Prostate gland (tissue), 2 donors: Measurements from ENCODE around the gene CCL18.
"Not testable (repeated sequence)": the region's sequence is repeated elsewhere in the genome, so short reads cannot be mapped to it uniquely, and the experiment has no call there.

Experiments used
- CTCF ChIP-seq, 4 experiments: fragments of 200-600 bp in 2 of 4; fragments of 450-650 bp in 2 of 4; sonication (generic) in 2 of 4; IDR thresholded peaks; 1 replicate in 3 of 4; 2 replicates in 1 of 4; pipeline ENCODE4 v1.5.1; 2016 to 2019; ENCODE audit warnings: antibody characterized with exemption in 4 of 4, mild to moderate bottlenecking in 2 of 4, moderate library complexity in 2 of 4
- POLR2A ChIP-seq: fragments of 450-650 bp; IDR thresholded peaks from one replicate; pipeline ENCODE4 v1.6.1; 2016; ENCODE audit warnings: antibody characterized with exemption, mild to moderate bottlenecking
- POLR2AphosphoS5 ChIP-seq: sonication (generic); formaldehyde crosslinking; IDR thresholded peaks from one replicate; pipeline ENCODE4 v1.6.1; 2017; ENCODE audit warnings: antibody characterized with exemption

- TF ChIP-seq POLR2AphosphoS5; CTCF (IDR thresholded peaks at IDR 0.05); POLR2A: not testable (repeated sequence)
These were observed 18.5 kb downstream of the CCL18 start for GRCh38 chr17:36082482-36083120.
